HCT116 (cell line): Measurements from ENCODE around the gene INO80. TPM values are rescaled to one million over a fixed set of nuclear protein-coding genes. Genes with fewer than 3 reads are reported as not detected.

ENCODE experiments used
- ATAC-seq: fragments of 200-7000 bp; cut with Tn5 transposase; 2 replicates; pipeline ENCODE4 v1.9.1; 2020; ENCODE audit warnings: mild to moderate bottlenecking, moderate library complexity
- BruUV-seq: library from RNA; stranded (reverse); fragments of 400-500 nt; replicated peaks from 2 replicates; lab custom pipeline; 2021; lab: Mats Ljungman, UMichigan
- CTCF ChIA-PET: fragments of 300-600 bp; sonication (Branson Sonifier 250); formaldehyde crosslinking; loops from one replicate; lab custom pipeline; 2021; ENCODE audit warnings: antibody characterized with exemption; lab: Charles Lee
- POLR2A ChIA-PET: fragments of 300-600, 350-600 bp; sonication (Branson Sonifier 250); formaldehyde crosslinking; loops from one replicate; lab custom pipeline; 2021; ENCODE audit warnings: antibody characterized with exemption; lab: Charles Lee
- RAD21 ChIA-PET, 2 experiments: fragments of 300-600 bp; sonication (Branson Sonifier 250); formaldehyde crosslinking; loops; one replicate each; lab custom pipeline; 2023; ENCODE audit warnings: low total read pairs in 2 of 2; ENCODE audit not compliant: uncharacterized antibody in 2 of 2, unreplicated experiment in 2 of 2, low non-redundant PET in 1 of 2; lab: Charles Lee
- DNase-seq: peaks from one replicate; pipeline ENCODE4 v3.0.0-alpha.2; 2010; ENCODE audit warnings: low read depth, low spot score
- H2AFZ ChIP-seq: fragments of 200-600 bp; shearing (Covaris generic), sonication (generic); 2 replicates; pipeline ENCODE4 v1.6.1; 2017; ENCODE audit warnings: low read depth, mixed run types, mixed read lengths, antibody characterized with exemption, low read length; ENCODE audit not compliant: poor library complexity, severe bottlenecking
- H3K27ac ChIP-seq: 2 replicates; pipeline ENCODE4 v1.5.1; 2012; ENCODE audit warnings: low read depth, low read length
- H3K27me3 ChIP-seq: fragments of 200-600 bp; sonication (generic); 2 replicates; pipeline ENCODE4 v1.6.1; 2016; ENCODE audit warnings: mixed run types, low read length, mixed read lengths; ENCODE audit not compliant: insufficient read depth
- H3K36me3 ChIP-seq, 2 experiments: fragments of 200-500 bp in 1 of 2; fragments of 200-600 bp in 1 of 2; sonication (Bioruptor generic) in 1 of 2; sonication (generic) in 1 of 2; 2 replicates each; pipeline versions ENCODE4 v1.5.1 to v1.6.1; 2014 to 2016; ENCODE audit warnings: low read length in 2 of 2, inconsistent platforms in 1 of 2, mixed read lengths in 1 of 2, mixed run types in 1 of 2; ENCODE audit not compliant: insufficient read depth in 2 of 2, control insufficient read depth in 1 of 2
- H3K4me1 ChIP-seq, 2 experiments: fragments of 200-600 bp in 1 of 2; sonication (generic) in 1 of 2; 2 replicates each; pipeline versions ENCODE4 v1.5.1 to v1.6.1; 2012 to 2017; ENCODE audit warnings: low read length in 2 of 2, inconsistent platforms in 1 of 2, mild to moderate bottlenecking in 1 of 2, mixed read lengths in 1 of 2, mixed run types in 1 of 2, moderate library complexity in 1 of 2; ENCODE audit not compliant: insufficient read depth in 2 of 2, control insufficient read depth in 1 of 2
- H3K4me2 ChIP-seq: fragments of 200-600 bp; sonication (generic); 2 replicates; pipeline ENCODE4 v1.6.1; 2017; ENCODE audit warnings: mixed run types, low read length, mixed read lengths
- H3K4me3 ChIP-seq, 2 experiments: fragments of 200-600 bp in 1 of 2; sonication (generic) in 1 of 2; replicated peaks in 1 of 2; 2 replicates each; pipeline ENCODE4 v1.5.1; 2011 to 2016; ENCODE audit warnings: low read length in 2 of 2, control low read depth in 1 of 2, low read depth in 1 of 2, mild to moderate bottlenecking in 1 of 2, mixed read lengths in 1 of 2, mixed run types in 1 of 2
- H3K79me2 ChIP-seq: fragments of 200-600 bp; sonication (generic); 2 replicates; pipeline ENCODE4 v1.6.1; 2017; ENCODE audit warnings: mild to moderate bottlenecking, mixed run types, low read length, moderate library complexity, mixed read lengths; ENCODE audit not compliant: insufficient read depth
- H3K9ac ChIP-seq: fragments of 200-600 bp; sonication (generic); 2 replicates; pipeline ENCODE4 v1.6.1; 2016; ENCODE audit warnings: low read length, mixed read lengths
- H3K9me2 ChIP-seq: fragments of 200-600 bp; sonication (generic), shearing (Covaris generic); 2 replicates; pipeline ENCODE4 v1.6.1; 2017; ENCODE audit warnings: mixed run types, mild to moderate bottlenecking, moderate library complexity; ENCODE audit not compliant: insufficient read depth
- H3K9me3 ChIP-seq, 2 experiments: fragments of 200-500 bp in 1 of 2; fragments of 200-600 bp in 1 of 2; sonication (Bioruptor generic) in 1 of 2; sonication (generic) in 1 of 2; 2 replicates each; pipeline ENCODE4 v1.6.1; 2014 to 2017; ENCODE audit warnings: low read length in 2 of 2, mixed read lengths in 2 of 2, inconsistent platforms in 1 of 2, low read depth in 1 of 2, mild to moderate bottlenecking in 1 of 2, mixed run types in 1 of 2, moderate library complexity in 1 of 2; ENCODE audit not compliant: control insufficient read depth in 1 of 2, insufficient read depth in 1 of 2
- H4K20me1 ChIP-seq: fragments of 200-600 bp; sonication (generic), shearing (Covaris generic); 2 replicates; pipeline ENCODE4 v1.6.1; 2017; ENCODE audit warnings: mixed run types, mild to moderate bottlenecking, moderate library complexity; ENCODE audit not compliant: insufficient read depth
- CTCF ChIP-seq, 3 experiments: fragments of 200-600 bp in 1 of 3; sonication (generic) in 1 of 3; IDR thresholded peaks in 2 of 3; conservative IDR thresholded peaks in 1 of 3; 2 replicates each; pipeline ENCODE4 v1.5.1; 2012 to 2017; ENCODE audit warnings: low read depth in 2 of 3, low read length in 2 of 3, antibody characterized with exemption in 1 of 3, borderline replicate concordance in 1 of 3, control low read depth in 1 of 3, mild to moderate bottlenecking in 1 of 3, mixed read lengths in 1 of 3, mixed run types in 1 of 3, moderate library complexity in 1 of 3; ENCODE audit not compliant: insufficient read depth in 1 of 3
- EZH2phosphoT487 ChIP-seq: fragments of 200-600 bp; IDR thresholded peaks from 2 replicates; pipeline ENCODE4 v1.6.1; 2018; ENCODE audit warnings: antibody characterized with exemption, borderline replicate concordance
- FOSL1 ChIP-seq: IDR thresholded peaks from 2 replicates; pipeline ENCODE4 v1.6.1; 2012; ENCODE audit warnings: low read depth
- ZFX ChIP-seq: fragments of 450-650 bp; IDR thresholded peaks from 2 replicates; pipeline ENCODE4 v1.6.1; 2017
- intact Hi-C: fragments of 100-400 bp; cut with micrococcal nuclease; formaldehyde crosslinking; loops from 2 replicates; pipeline ENCODE4 v1.10.0; 2022
- total RNA-seq: library from RNA; stranded (reverse); gene quantifications from one replicate; pipeline ENCODE4 v1.2.1, GENCODE V29; 2021; ENCODE audit not compliant: unreplicated experiment

INO80 gene
- total RNA-seq, 1 experiment from 2014 or later, result 28.2 TPM

- Histone ChIP-seq H2AFZ (no peak overlapping the region), H4K20me1 (no peaks in the 10 kb centered on the region), H3K9me3 (no peaks in the 10 kb centered on the region), H3K4me1 (peaks cover 20 to 29% of the 10 kb centered on the region in 2 experiments), H3K79me2 (no peaks in the 10 kb centered on the region), H3K4me2 (no peak overlapping the region), H3K9me2 (no peaks in the 10 kb centered on the region), H3K4me3 (no peak overlapping the region), H3K27me3 (peaks cover 9% of the 10 kb centered on the region; the same call in 1 of the 2 replicates), H3K36me3 (no peaks in the 10 kb centered on the region), H3K9ac (no peak overlapping the region), H3K27ac (no peak overlapping the region)
- ChIA-PET POLR2A (interaction anchor here (1.8 kb wide), 1 partner anchor 19 kb away, joined by 4 read pairs; the partner anchor contains the start of gene CHAC1), CTCF (interaction anchor here (1.8 kb wide), 2 partner anchors 8 to 28 kb away, joined by 6 read pairs; no protein-coding TSS in a partner anchor), RAD21 (no interaction called here)
- BruUV-seq, result no TSS peak
- DNase-seq (no peak), ATAC-seq (no peak)
- no peak for TF ChIP-seq EZH2phosphoT487
- no peak for TF ChIP-seq CTCF (IDR thresholded peaks at IDR 0.05 in 2 of 3, conservative IDR thresholded peaks at IDR 0.05 in 1 of 3; ENCODE audit: borderline replicate concordance in 1 of 3, insufficient read depth in 1 of 3, low read depth in 2 of 3, low read length in 2 of 3)
- intact Hi-C loops, result loop anchor here (5.0 to 10.0 kb wide), 2 partner anchors 89 to 251 kb away; no protein-coding TSS in a partner anchor
Measured at GRCh38 chr15:40933517-40933902, 182.6 kb downstream of the INO80 start.

GRCh38 chr15:40932649-40933516, 183.2 kb downstream of the INO80 start:
- no peak for DNase-seq

More at GRCh38 chr15:40932649-40933516, 183.2 kb downstream of the INO80 start:
- no peaks in the 10 kb centered on the region for H3K9me3 ChIP-seq
- no peaks in the 10 kb centered on the region for H3K9me2 ChIP-seq
- no peak overlapping the region for H3K9ac ChIP-seq
- no peak overlapping the region for H3K27ac ChIP-seq
- ATAC-seq, result no peak
- TF ChIP-seq ZFX (no peak), FOSL1 (no peak)
- peaks cover 12% of the 10 kb centered on the region; the same call in 1 of the 2 replicates for H3K27me3 ChIP-seq
- H4K20me1 ChIP-seq, result no peaks in the 10 kb centered on the region
- POLR2A ChIA-PET, result interaction anchor here (1.8 kb wide), 1 partner anchor 20 kb away, joined by 4 read pairs; the partner anchor contains the start of gene CHAC1
- H3K4me2 ChIP-seq, result no peak overlapping the region
- no peak overlapping the region for H3K4me3 ChIP-seq
- H3K36me3 ChIP-seq, result no peaks in the 10 kb centered on the region
- CTCF ChIA-PET, result interaction anchor here (1.8 kb wide), 2 partner anchors 9 to 27 kb away, joined by 6 read pairs; no protein-coding TSS in a partner anchor
- H2AFZ ChIP-seq, result no peak overlapping the region
- peaks cover 18 to 35% of the 10 kb centered on the region in 2 experiments for H3K4me1 ChIP-seq
- intact Hi-C loops, result loop anchor here (5.0 to 10.0 kb wide), 2 partner anchors 89 to 252 kb away; no protein-coding TSS in a partner anchor
- RAD21 ChIA-PET, result no interaction called here
- H3K79me2 ChIP-seq, result no peaks in the 10 kb centered on the region
- no TSS peak for BruUV-seq
